Cardiac fibroblast (primary cell): Measurements from ENCODE around the gene NAV2.

Source experiments
- DNase-seq, 2 donors: peaks; one replicate each; pipeline versions ENCODE4 v3.0.0 to v3.0.0-alpha.2; 2010; ENCODE audit warnings: low read depth in 2 of 2
- H3K4me3 ChIP-seq, 2 donors: replicated peaks in 1 of 2; 1 replicate in 1 of 2; 2 replicates in 1 of 2; pipeline ENCODE4 v1.5.1; 2011; ENCODE audit warnings: low read depth in 2 of 2, low read length in 2 of 2, mild to moderate bottlenecking in 2 of 2, moderate library complexity in 1 of 2
- TF ChIP-seq, protein P1 (sequence below): IDR thresholded peaks from one replicate; pipeline ENCODE4 v1.5.1; 2011; ENCODE audit warnings: low read depth, mild to moderate bottlenecking, low read length, inconsistent platforms

Gene NAV2

DNA sequence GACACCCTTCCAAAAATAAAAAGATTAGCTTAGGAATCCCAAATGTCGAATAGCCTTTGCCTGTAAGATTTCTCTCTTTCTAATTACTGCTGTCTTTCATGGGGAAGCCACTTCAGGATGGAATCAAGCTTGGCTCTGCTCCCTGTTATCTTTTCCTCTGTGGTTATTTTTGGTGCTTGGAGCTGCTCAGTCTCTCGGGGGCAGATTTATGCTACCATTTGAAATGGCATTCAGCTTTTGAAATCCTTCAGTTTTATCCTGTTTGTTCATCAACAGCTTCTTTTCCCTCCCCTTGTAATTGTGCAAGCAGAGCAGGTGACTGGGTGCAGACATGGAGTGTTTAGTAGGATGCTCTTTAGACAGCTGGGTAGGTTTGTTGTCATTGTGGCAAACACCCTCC, 336.6 kb downstream of the NAV2 start:
- peak in 1 of 2 donors; percentile 50 for DNase-seq
- H3K4me3 ChIP-seq, result no peak overlapping the region
- TF ChIP-seq, protein P1, sequence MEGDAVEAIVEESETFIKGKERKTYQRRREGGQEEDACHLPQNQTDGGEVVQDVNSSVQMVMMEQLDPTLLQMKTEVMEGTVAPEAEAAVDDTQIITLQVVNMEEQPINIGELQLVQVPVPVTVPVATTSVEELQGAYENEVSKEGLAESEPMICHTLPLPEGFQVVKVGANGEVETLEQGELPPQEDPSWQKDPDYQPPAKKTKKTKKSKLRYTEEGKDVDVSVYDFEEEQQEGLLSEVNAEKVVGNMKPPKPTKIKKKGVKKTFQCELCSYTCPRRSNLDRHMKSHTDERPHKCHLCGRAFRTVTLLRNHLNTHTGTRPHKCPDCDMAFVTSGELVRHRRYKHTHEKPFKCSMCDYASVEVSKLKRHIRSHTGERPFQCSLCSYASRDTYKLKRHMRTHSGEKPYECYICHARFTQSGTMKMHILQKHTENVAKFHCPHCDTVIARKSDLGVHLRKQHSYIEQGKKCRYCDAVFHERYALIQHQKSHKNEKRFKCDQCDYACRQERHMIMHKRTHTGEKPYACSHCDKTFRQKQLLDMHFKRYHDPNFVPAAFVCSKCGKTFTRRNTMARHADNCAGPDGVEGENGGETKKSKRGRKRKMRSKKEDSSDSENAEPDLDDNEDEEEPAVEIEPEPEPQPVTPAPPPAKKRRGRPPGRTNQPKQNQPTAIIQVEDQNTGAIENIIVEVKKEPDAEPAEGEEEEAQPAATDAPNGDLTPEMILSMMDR, result no peak

- TF ChIP-seq, protein P1, result no peak
- no peak overlapping the region for H3K4me3 ChIP-seq
- no peak for DNase-seq
These were observed 337.4 kb downstream of the NAV2 start for GRCh38 chr11:20050048-20050447.

DNA sequence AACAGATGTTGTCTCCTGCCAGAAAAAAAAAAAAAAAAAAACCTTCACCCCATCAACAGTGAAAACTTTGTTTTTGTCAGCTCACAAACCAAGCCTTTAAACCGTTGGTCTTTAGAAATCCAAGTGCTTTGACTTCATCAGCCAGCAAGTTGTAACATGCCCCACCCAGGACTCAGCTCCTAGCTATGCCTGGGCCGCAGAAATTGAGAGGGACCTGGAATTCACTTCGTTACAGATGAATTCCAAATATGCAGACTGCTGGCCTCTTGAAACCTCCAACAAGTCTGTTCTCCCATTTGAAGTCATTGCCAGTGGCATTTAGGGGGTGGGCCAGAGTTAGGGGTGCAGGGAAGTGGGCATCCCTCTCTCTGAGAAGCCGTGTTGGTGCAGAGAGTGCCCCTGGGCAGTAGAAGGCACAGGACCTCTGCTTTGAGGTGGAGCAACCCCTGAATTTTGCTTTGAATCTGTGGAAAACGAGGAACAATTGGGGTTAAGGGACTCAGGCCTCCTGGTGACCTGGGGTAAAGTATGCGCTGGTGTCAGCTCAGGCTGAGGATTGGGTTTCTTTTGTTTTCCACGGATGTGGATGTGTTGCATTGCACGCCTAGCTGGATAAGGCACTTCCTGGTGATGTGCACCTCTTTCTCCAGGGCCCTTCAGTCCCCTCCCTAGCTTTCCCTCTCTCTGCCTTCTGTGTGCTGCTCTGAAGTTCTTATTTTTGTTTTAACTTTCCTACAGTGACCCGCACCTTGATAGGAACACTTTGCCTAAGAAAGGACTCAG, 338.1 kb downstream of the NAV2 start:
- DNase-seq, result peak in 1 of 2 donors; percentile 25
- TF ChIP-seq, protein P1, result no peak
- no peak overlapping the region for H3K4me3 ChIP-seq

DNA sequence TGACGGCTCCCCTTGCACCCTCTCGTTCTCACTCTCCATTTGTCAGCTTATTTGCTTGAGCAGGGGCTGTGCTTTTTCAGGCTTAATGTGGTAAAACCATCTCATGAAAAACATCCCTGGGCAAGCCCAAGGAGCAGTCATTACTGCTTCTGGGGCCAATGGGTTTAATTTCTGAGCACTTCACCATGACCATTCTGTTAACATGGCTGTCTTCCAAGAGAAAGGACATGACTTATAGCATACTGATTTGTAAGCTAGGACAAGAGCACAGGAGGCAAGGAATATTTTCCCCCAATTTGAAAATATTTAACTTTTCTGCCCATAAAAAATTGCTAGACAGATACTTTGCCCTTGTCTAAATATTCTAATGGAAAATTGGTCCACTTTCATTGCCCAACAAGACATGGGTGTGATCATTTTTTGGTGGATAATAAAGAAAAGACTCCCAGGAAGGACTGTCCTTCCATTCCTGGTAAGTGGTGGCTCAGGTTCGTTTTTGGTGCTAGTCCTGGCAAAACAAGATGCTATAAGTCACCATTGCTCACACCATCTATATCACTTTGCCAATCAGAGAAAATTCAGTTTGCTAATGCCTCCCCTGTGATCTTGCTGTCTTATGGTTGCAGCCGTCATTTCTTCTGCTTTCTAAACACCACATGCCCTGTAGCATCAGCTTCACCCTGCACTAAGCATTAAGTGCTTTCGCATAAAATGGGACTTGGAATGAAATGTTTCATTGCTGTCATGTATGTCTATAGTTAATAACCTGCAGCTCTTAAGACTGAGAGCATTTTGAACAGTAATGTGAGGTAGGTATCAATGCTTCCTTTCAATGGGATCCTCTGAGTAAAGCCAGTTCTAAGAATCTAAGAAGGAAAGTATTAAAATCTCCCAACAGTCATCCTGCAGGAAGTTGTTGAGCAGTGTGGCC, 339.1 kb downstream of the NAV2 start:
- DNase-seq, result no peak
- no peak overlapping the region for H3K4me3 ChIP-seq
- TF ChIP-seq, protein P1, result no peak

GRCh38 chr11:20053572-20053971, 340.9 kb downstream of the NAV2 start:
- H3K4me3 ChIP-seq, result no peak overlapping the region
- TF ChIP-seq, protein P1, result no peak
- no peak for DNase-seq

GRCh38 chr11:20054584-20054983, 341.9 kb downstream of the NAV2 start:
- H3K4me3 ChIP-seq, result no peak overlapping the region
- DNase-seq, result no peak
- TF ChIP-seq, protein P1, result no peak
